Panc1 (cell line): ENCODE results near the gene RAC3. TPM values are rescaled to one million over a fixed set of nuclear protein-coding genes. Genes with fewer than 3 reads are reported as not detected.

ENCODE experiments used
- ATAC-seq: fragments of 200-7000 bp; cut with Tn5 transposase; 2 replicates; pipeline ENCODE4 v1.9.1; 2020; ENCODE audit warnings: mild to moderate bottlenecking, moderate library complexity
- BruUV-seq: library from RNA; stranded (reverse); fragments of 400-500 nt; replicated peaks from 2 replicates; lab custom pipeline; 2021; lab: Mats Ljungman, UMichigan
- CTCF ChIA-PET: fragments of 300-600 bp; sonication (Branson Sonifier 250); formaldehyde crosslinking; loops from one replicate; lab custom pipeline; 2022; ENCODE audit warnings: antibody characterized with exemption; lab: Charles Lee
- POLR2A ChIA-PET: fragments of 300-600 bp; sonication (Branson Sonifier 250); formaldehyde crosslinking; loops from one replicate; lab custom pipeline; 2022; ENCODE audit warnings: antibody characterized with exemption; lab: Charles Lee
- DNase-seq: peaks from one replicate; pipeline ENCODE4 v3.0.0-alpha.2; 2010; ENCODE audit warnings: low read depth, low spot score
- H3K27ac ChIP-seq: 2 replicates; pipeline ENCODE4 v1.5.1; 2011; ENCODE audit warnings: mild to moderate bottlenecking, low read length, inconsistent platforms
- H3K27me3 ChIP-seq: fragments of 200-500 bp; sonication (Bioruptor generic); 2 replicates; pipeline ENCODE4 v1.6.0; 2014; ENCODE audit warnings: low read length, inconsistent platforms; ENCODE audit not compliant: control insufficient read depth, insufficient read depth
- H3K36me3 ChIP-seq: fragments of 200-500 bp; sonication (Bioruptor generic); 2 replicates; pipeline ENCODE4 v1.5.1; 2014; ENCODE audit warnings: inconsistent platforms, mild to moderate bottlenecking, low read length, moderate library complexity; ENCODE audit not compliant: control insufficient read depth, insufficient read depth
- H3K4me1 ChIP-seq: 2 replicates; pipeline ENCODE4 v1.5.1; 2011; ENCODE audit warnings: inconsistent platforms, mild to moderate bottlenecking, low read length, moderate library complexity; ENCODE audit not compliant: control insufficient read depth, insufficient read depth
- H3K4me3 ChIP-seq, 2 experiments: 2 replicates each; pipeline ENCODE4 v1.5.1; 2011 to 2012; ENCODE audit warnings: low read depth in 2 of 2, low read length in 2 of 2, mild to moderate bottlenecking in 2 of 2, inconsistent platforms in 1 of 2, moderate library complexity in 1 of 2
- H3K9me3 ChIP-seq: fragments of 200-500 bp; sonication (Bioruptor generic); 2 replicates; pipeline ENCODE4 v1.5.1; 2014; ENCODE audit warnings: low read depth, mild to moderate bottlenecking, inconsistent platforms, low read length, moderate library complexity; ENCODE audit not compliant: control insufficient read depth, insufficient read depth
- POLR2AphosphoS5 ChIP-seq: IDR thresholded peaks from 2 replicates; pipeline ENCODE4 v1.6.1; 2012; ENCODE audit warnings: mild to moderate bottlenecking, low read depth, low read length, moderate library complexity
- REST ChIP-seq, 2 experiments: IDR thresholded peaks; 2 replicates each; pipeline ENCODE4 v1.6.1; 2011 to 2012; ENCODE audit warnings: low read depth in 2 of 2, control low read depth in 1 of 2, low read length in 1 of 2, mild to moderate bottlenecking in 1 of 2, moderate library complexity in 1 of 2; ENCODE audit not compliant: insufficient read depth in 1 of 2
- SIN3A ChIP-seq: IDR thresholded peaks from 2 replicates; pipeline ENCODE4 v1.6.1; 2012; ENCODE audit warnings: low read depth, mild to moderate bottlenecking, low read length, moderate library complexity, borderline replicate concordance; ENCODE audit not compliant: insufficient read depth
- TCF7L2 ChIP-seq: IDR thresholded peaks from 2 replicates; pipeline ENCODE4 v1.6.1; 2011; ENCODE audit warnings: mild to moderate bottlenecking, low read depth, low read length, inconsistent platforms
- in situ Hi-C: cut with HindIII; loops from 2 replicates; pipeline ENCODE4 v1.10.0; 2016; ENCODE audit warnings: low sequenced_read_pairs, low pct_unique_long_range_greater_than_20kb
- intact Hi-C: fragments of 100-400 bp; cut with micrococcal nuclease; formaldehyde crosslinking; loops from one replicate; pipeline ENCODE4 v1.10.0; 2022; ENCODE audit not compliant: unreplicated experiment
- total RNA-seq: library from RNA; stranded (reverse); gene quantifications from one replicate; pipeline ENCODE4 v1.2.1, GENCODE V29; 2021; ENCODE audit not compliant: unreplicated experiment
- TF ChIP-seq, protein P1 (sequence below): fragments of 450-650 bp; IDR thresholded peaks from 2 replicates; pipeline ENCODE4 v1.5.1; 2017; ENCODE audit warnings: mild to moderate bottlenecking

The RAC3 gene
- total RNA-seq, 1 experiment from 2014 or later = 39.4 TPM

DNA sequence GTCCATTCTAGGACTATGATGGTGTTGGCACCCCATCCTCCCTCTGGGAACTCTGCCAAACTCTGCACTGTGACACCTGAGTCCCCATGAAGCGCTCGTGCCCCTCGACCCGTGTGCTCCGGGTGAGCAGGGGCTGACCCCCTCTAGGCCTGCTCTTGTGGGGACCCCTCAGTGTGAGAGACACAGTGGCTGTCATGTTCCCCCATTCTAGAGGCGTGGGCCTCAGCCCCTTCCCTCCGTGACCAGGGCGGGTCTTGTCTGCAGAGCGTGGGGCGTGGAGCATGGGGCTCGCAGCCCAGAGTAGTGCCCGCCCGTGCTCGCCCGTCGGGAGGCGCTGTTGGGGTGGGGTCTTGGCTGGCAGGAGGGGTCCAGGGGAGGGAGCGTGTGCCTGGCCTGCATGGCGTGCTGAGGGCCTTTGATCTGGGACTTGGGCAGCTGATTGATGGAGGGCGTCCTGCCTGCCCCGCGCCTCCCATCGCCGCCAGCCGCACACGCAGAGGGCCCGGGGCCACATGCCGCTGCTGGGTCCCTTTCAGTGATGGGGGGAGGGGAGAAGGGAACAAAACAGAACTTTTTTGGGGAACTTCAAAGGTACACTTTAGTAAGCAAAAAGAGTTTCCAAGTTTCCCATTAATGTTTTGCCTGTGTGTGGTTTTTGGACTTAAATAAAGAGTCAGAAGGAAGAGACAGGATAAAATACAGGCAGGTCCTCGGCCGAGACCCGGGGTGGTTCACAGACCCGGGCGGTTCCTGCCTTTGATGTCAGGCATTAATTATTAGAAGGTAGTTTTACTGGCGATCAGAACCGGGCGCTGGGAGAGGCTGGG, 31.3 kb upstream of the RAC3 start:
- TF ChIP-seq REST (IDR thresholded peaks at IDR 0.05; ENCODE audit: insufficient read depth in 1 of 2, low read depth in 2 of 2, low read length in 1 of 2) (no peak), SIN3A (no peak), TCF7L2 (peak; percentile 50), POLR2AphosphoS5 (no peak)
- TF ChIP-seq, protein P1, sequence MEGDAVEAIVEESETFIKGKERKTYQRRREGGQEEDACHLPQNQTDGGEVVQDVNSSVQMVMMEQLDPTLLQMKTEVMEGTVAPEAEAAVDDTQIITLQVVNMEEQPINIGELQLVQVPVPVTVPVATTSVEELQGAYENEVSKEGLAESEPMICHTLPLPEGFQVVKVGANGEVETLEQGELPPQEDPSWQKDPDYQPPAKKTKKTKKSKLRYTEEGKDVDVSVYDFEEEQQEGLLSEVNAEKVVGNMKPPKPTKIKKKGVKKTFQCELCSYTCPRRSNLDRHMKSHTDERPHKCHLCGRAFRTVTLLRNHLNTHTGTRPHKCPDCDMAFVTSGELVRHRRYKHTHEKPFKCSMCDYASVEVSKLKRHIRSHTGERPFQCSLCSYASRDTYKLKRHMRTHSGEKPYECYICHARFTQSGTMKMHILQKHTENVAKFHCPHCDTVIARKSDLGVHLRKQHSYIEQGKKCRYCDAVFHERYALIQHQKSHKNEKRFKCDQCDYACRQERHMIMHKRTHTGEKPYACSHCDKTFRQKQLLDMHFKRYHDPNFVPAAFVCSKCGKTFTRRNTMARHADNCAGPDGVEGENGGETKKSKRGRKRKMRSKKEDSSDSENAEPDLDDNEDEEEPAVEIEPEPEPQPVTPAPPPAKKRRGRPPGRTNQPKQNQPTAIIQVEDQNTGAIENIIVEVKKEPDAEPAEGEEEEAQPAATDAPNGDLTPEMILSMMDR = no peak
- CTCF ChIA-PET = no interaction called here
- Histone ChIP-seq H3K9me3 (no peaks in the 10 kb centered on the region), H3K4me1 (peaks cover 28% of the 10 kb centered on the region), H3K4me3 (no peak overlapping the region), H3K27me3 (no peaks in the 10 kb centered on the region), H3K36me3 (no peaks in the 10 kb centered on the region), H3K27ac (no peak overlapping the region)
- DNase-seq (no peak), ATAC-seq (no peak)
- in situ Hi-C loops = no loop called here
- POLR2A ChIA-PET = no interaction called here
- BruUV-seq = no TSS peak
- intact Hi-C loops = no loop called here

GRCh38 chr17:82000803-82001570, 30.5 kb upstream of the RAC3 start:
- no peak for ATAC-seq
- CTCF ChIA-PET = no interaction called here

More at GRCh38 chr17:82000803-82001570, 30.5 kb upstream of the RAC3 start:
- peaks cover 36% of the 10 kb centered on the region for H3K4me1 ChIP-seq
- in situ Hi-C loops (no loop called here), intact Hi-C loops (no loop called here)
- TF ChIP-seq SIN3A (no peak), POLR2AphosphoS5 (no peak)
- POLR2A ChIA-PET = no interaction called here
- H3K27me3 ChIP-seq = no peaks in the 10 kb centered on the region
- DNase-seq = no peak
- H3K27ac ChIP-seq = no peak overlapping the region
- no peaks in the 10 kb centered on the region for H3K36me3 ChIP-seq
- H3K4me3 ChIP-seq = no peak overlapping the region
- no peaks in the 10 kb centered on the region for H3K9me3 ChIP-seq
- BruUV-seq = no TSS peak
